HepG2 (cell line): ENCODE results near the gene NRSN2. TPM values are rescaled to one million over a fixed set of nuclear protein-coding genes. Genes with fewer than 3 reads are reported as not detected.

Experiments
- ISX ChIP-seq: sonication (generic); formaldehyde crosslinking; conservative IDR thresholded peaks from 2 replicates; pipeline ENCODE4 v1.5.0; 2020; ENCODE audit warnings: missing genetic modification reagents
- KIAA2018 ChIP-seq: sonication (generic); formaldehyde crosslinking; IDR thresholded peaks from 2 replicates; pipeline ENCODE4 v1.5.0; 2020; ENCODE audit warnings: mild to moderate bottlenecking, missing genetic modification reagents, borderline replicate concordance
- UBTF ChIP-seq: sonication (generic); formaldehyde crosslinking; IDR thresholded peaks from 2 replicates; pipeline ENCODE4 v1.4.0; 2020; ENCODE audit warnings: mild to moderate bottlenecking, missing genetic modification reagents
- ZFP62 ChIP-seq: sonication (generic); formaldehyde crosslinking; IDR thresholded peaks from 2 replicates; pipeline ENCODE4 v1.4.0; 2020; ENCODE audit warnings: missing genetic modification reagents
- ZNF251 ChIP-seq: sonication (generic); formaldehyde crosslinking; IDR thresholded peaks from 2 replicates; pipeline ENCODE4 v1.9.0; 2021; ENCODE audit warnings: mild to moderate bottlenecking, missing genetic modification reagents
- ZNF687 ChIP-seq: sonication (generic); formaldehyde crosslinking; IDR thresholded peaks from 2 replicates; pipeline ENCODE4 v1.5.1; 2020; ENCODE audit warnings: mild to moderate bottlenecking, missing genetic modification reagents, moderate library complexity
- ZNF782 ChIP-seq: sonication (generic); formaldehyde crosslinking; IDR thresholded peaks from 2 replicates; pipeline ENCODE4 v1.4.0; 2020; ENCODE audit warnings: missing genetic modification reagents, mild to moderate bottlenecking, borderline replicate concordance
- polyA plus RNA-seq, 8 experiments: library from polyadenylated mRNA; depleted of rRNA in 3 of 8; stranded (reverse) in 7 of 8; unstranded in 1 of 8; fragments of >200 nt; fragmentation: Illumina TruSeq in 4 of 8; extraction: Trizol in 4 of 8; gene quantifications; 2 replicates each; pipeline versions ENCODE4 v1.2.1 to v1.2.3, GENCODE V29; 2011 to 2016; ENCODE audit warnings: low read depth in 4 of 8, missing spikeins in 1 of 8, mixed read lengths in 1 of 8; ENCODE audit not compliant: insufficient read depth in 1 of 8
- total RNA-seq, 5 experiments: library from RNA; depleted of rRNA; stranded (reverse); fragments of >200 nt; fragmentation: Illumina TruSeq; extraction: Trizol; gene quantifications; 2 replicates each; pipeline ENCODE4 v1.2.3, GENCODE V29; 2016; ENCODE audit warnings: low read depth in 1 of 5

NRSN2 gene
- total and polyA plus RNA-seq, 2 of the 13 experiments (the other 11 are each of a cell fraction or from before 2014, with no cell fraction given), result 32.3 to 49.4 TPM

DNA sequence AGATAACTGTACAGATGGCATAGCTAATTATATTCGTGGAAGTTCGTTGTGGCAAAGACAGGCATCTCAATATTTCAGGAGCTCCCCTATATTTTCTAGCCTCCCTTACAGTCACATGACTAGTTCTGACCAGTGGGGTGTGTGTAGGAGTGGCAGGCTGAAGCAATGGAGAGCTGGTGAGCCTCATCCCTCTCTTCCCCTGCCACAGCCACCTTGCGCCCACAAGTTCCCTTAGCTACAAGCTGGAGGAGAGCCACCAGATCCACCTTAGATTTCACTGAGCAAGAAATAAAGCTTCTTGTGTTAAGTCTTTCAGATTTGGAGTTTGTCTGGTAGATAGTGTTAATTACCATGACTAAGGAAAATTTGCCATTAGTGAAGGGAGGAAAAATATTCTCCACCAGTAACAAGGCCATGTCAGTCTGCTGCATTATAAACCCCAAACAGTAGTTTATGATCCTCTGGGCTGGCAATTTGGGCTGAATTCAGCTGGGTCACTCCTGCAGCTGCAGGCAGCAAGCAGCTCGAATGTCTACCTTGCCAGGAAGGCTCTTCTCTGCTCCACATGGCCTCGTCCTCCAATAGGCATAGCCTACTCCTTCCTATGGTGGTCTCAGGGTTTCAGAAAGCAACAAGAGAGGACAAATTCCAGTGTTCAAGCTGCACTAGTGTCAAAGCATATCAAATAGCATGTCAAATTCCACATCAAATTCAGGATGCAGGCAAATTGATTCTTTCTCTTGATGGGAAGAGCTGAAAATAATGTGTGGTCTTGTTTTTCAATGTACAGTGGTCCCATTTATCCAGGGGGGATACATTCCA is 53.8 kb downstream of the NRSN2 start (continued):
- TF ChIP-seq ZFP62 (CRISPR knock-in tag) (no peak), UBTF (CRISPR knock-in tag) (0 out of 2 replicates have a peak, but pooled peaks have one; percentile 22), ZNF687 (CRISPR knock-in tag) (peak; percentile 44; the same call in 1 of the 2 replicates), ZNF251 (CRISPR knock-in tag) (no peak), ZNF782 (peak; percentile 38; the same call in 1 of the 2 replicates), KIAA2018 (CRISPR knock-in tag) (no peak; the same call in 1 of the 2 replicates), ISX (no peak)
